ENCODE results near the gene SYT2. TPM values are rescaled to one million over a fixed set of nuclear protein-coding genes. Genes with fewer than 3 reads are reported as not detected.
"Not testable (repeated sequence)": the region's sequence is repeated elsewhere in the genome, so short reads cannot be mapped to it uniquely, and the experiment has no call there.

The SYT2 gene
- total RNA-seq, 2 donors from 2014 or later, result 0.02 TPM; not detected in 1

DNA sequence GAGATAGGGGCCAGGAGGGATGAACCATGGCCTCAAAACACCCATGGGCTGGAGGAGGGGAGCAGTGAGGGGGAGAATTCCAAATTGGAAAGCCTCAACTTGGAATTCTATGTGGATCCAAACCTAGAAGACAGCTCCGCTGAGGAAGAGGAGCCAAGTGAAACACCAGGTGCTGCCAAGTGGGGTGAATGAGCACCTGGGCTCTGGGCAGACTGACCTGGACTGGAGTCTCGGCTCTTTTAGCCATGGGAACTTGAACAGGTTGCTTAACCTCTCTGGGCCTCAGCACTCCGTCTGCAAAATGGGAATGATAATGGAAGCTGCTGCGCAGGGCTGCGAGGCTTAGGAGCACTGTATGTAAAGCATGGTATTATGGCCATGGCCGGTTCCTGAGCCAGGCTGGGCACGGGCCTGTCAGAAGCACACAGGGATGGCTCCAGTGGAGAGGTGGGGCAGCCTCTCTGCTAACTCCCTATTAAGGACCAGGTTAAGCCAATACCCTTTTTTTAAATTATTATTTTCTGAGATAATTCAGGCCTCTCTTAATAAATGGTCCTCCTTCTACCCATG, 81.5 kb downstream of the SYT2 start:
- ATAC-seq (replicated peaks in 1 of 2), result no peak
- DNase-seq, result no peak
- Mint-ChIP-seq H3K27me3 (ENCODE audit: low read depth) (no peaks in the 10 kb centered on the region), H3K36me3 (ENCODE audit: insufficient read depth in 2 of 2) (no peaks in the 10 kb centered on the region), H3K9me3 (no peaks in the 10 kb centered on the region), H3K4me3 (peak overlapping the region in 1 of 2 donors; percentile 28), H3K4me1 (ENCODE audit: low read depth) (peaks cover 21% of the 10 kb centered on the region), H3K27ac (no peak overlapping the region)

DNA sequence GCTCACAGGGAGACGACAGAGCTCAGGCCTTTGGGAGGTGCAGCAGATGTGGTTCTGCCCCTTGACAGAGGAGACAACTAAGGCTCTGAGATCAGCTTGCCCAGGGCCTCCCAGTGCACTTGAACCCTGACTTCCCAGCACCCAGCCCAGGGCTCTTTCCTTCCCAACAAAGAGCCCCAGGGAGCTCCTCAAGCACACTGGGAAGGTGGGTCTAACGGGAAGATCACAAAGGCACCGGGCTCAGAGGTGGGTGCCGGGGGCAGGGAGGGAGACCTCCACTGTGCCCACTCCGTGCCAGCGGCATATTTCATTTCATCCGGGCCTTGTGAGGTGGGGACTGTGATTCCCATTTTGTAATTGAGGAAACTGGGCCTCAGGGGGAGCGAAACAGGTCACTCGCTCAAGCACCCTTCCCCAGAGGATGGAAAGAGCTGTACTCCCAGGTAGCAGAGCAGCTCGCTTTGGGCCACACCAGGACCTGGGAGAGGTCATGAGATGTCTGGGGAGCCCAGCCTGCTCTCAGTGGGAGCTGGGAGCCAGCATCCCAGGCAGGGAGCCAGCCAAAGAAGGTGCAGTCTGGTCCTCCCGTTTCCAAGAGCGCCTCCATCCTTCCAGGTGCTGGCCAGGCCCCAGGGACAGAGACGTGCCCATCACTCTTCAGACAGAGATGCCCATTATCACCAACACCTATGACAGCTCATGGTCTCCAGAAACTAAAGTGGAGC, 82.3 kb downstream of the SYT2 start:
- H3K4me3 Mint-ChIP-seq, result no peak overlapping the region
- no peaks in the 10 kb centered on the region for H3K9me3 Mint-ChIP-seq
- H3K36me3 Mint-ChIP-seq (ENCODE audit: insufficient read depth in 2 of 2), result no peaks in the 10 kb centered on the region
- H3K4me1 Mint-ChIP-seq (ENCODE audit: low read depth), result peaks cover 21% of the 10 kb centered on the region
- ATAC-seq (replicated peaks in 1 of 2), result no peak
- DNase-seq, result no peak
- no peaks in the 10 kb centered on the region for H3K27me3 Mint-ChIP-seq (ENCODE audit: low read depth)
- H3K27ac Mint-ChIP-seq, result no peak overlapping the region

- peaks cover 21% of the 10 kb centered on the region for H3K4me1 Mint-ChIP-seq (ENCODE audit: low read depth)
- not testable (repeated sequence) for H3K9me3 Mint-ChIP-seq; H3K36me3 Mint-ChIP-seq (ENCODE audit: insufficient read depth in 2 of 2); H3K4me3 Mint-ChIP-seq; H3K27ac Mint-ChIP-seq; ATAC-seq (replicated peaks in 1 of 2); DNase-seq; H3K27me3 Mint-ChIP-seq (ENCODE audit: low read depth)
Observed at GRCh38 chr1:202627036-202627435, 83.2 kb downstream of the SYT2 start.

DNA sequence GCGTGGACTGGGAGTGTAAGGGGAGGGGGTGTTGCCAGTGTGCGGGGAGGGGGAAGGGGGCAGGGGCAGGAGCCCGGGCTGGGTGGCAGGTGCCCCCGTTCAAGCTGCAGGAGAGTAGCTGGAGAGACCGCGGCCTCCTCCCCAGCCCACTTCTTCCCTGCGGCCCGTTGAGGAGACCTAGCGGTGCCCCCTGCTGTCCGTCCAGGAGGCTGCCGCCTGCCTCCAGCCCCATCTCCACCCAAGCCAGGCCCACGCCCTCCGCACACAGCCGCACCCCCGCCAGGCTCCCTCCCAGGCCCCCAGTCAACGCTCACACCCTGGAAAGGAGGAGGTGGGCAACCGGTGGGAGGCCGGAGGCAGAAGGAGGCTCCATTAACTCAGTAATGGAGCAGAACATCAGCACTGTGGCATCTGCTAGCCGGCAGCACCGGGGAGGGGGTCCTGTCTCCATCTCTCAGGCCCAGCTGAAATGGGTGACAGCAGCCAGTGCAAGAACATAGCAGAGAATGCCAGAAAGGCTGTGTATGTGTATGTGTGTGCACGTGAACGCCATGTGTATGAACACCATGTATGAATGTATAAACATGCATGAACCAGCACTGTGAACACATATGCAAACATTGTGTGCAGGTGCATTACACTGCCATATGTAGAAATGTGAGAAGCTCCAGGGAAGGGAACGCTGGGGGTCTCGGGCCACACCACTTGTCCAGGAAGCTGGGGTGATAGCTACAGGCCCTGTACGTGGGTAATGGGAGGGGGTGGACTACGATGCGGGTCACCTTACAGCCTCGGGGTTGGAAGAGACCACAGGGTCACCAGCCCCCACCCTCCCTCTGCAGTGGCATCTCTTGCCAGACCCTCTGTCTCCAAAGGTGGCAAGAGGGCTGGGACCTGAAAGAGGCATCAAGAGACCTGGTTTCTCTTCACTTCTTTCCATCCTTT, 84.6 kb downstream of the SYT2 start:
- Mint-ChIP-seq H3K27me3 (ENCODE audit: low read depth) (peaks cover 3% of the 10 kb centered on the region), H3K27ac (no peak overlapping the region), H3K4me3 (no peak overlapping the region), H3K36me3 (ENCODE audit: insufficient read depth in 2 of 2) (no peaks in the 10 kb centered on the region), H3K4me1 (ENCODE audit: low read depth) (peaks cover 15% of the 10 kb centered on the region), H3K9me3 (no peaks in the 10 kb centered on the region)
- ATAC-seq (replicated peaks in 1 of 2) (peak; percentile 77), DNase-seq (peak; percentile 67 to 69)

DNA sequence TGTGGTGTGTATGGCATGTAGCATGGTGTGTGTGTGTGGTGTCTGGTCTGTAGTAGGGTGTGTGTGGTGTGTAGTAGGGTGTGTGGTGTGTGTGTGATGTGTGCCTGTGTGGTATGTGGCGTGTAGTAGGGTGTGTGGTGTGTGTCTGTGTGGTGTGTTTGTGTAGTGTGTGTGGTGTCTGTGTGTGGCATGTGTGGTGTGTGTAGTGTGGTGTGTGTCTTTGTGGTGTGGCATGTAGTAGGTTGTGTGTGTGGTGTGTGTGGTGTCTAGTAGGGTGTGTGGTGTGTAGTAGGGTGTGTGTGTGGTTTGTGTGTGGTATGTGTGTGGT, 85.5 kb downstream of the SYT2 start:
- Mint-ChIP-seq H3K4me1 (ENCODE audit: low read depth) (peaks cover 9% of the 10 kb centered on the region), H3K4me3 (no peak overlapping the region), H3K9me3 (no peaks in the 10 kb centered on the region), H3K27ac (no peak overlapping the region), H3K36me3 (ENCODE audit: insufficient read depth in 2 of 2) (no peaks in the 10 kb centered on the region), H3K27me3 (ENCODE audit: low read depth) (peaks cover 6% of the 10 kb centered on the region)
- DNase-seq (no peak), ATAC-seq (replicated peaks in 1 of 2) (no peak)

DNA sequence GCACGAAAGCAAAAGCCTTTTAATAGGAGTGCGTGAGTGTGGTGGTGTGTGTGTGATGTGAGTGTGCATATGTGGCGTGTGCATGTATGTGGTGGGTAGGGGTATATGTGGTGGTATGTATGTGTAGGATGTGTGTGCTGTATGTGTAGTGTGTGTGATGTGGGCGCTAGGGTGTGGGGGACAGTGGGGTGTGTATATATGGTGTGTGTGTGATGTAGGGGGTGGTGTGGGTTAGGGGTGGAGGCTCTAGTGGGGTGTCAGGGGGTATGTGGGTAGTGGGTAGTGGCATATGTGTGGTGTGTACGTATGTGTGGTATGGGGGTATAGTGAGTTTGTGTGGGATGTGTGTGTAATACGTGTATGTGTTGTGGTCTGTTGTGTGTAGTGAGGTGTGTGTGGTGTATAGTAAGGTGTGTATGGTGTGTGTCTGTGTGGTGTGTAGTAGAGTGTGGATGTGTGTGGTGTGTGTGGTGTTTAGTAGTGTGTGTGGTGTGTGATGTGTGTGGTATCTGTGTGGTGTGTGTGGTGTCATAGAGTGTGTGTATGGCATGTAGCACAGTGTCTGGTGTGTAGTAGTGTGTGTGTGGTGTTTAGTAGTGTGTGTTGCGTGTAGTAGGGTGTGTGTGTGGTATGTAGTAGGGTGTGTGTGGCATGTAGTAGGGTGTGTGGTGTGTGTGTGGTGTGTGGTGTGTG, 86.0 kb downstream of the SYT2 start:
- peaks cover 4% of the 10 kb centered on the region for H3K4me1 Mint-ChIP-seq (ENCODE audit: low read depth)
- H3K4me3 Mint-ChIP-seq, result no peak overlapping the region
- no peak overlapping the region for H3K27ac Mint-ChIP-seq
- H3K27me3 Mint-ChIP-seq (ENCODE audit: low read depth), result peaks cover 11% of the 10 kb centered on the region
- H3K36me3 Mint-ChIP-seq (ENCODE audit: insufficient read depth in 2 of 2), result no peaks in the 10 kb centered on the region
- ATAC-seq (replicated peaks in 1 of 2) (no peak), DNase-seq (no peak)
- H3K9me3 Mint-ChIP-seq, result no peaks in the 10 kb centered on the region

GRCh38 chr1:202623476-202623875, 86.8 kb downstream of the SYT2 start:
- not testable (repeated sequence) for H3K9me3 Mint-ChIP-seq; ATAC-seq (replicated peaks in 1 of 2); H3K36me3 Mint-ChIP-seq (ENCODE audit: insufficient read depth in 2 of 2); H3K4me3 Mint-ChIP-seq; DNase-seq; H3K27ac Mint-ChIP-seq; H3K4me1 Mint-ChIP-seq (ENCODE audit: low read depth)
- H3K27me3 Mint-ChIP-seq (ENCODE audit: low read depth), result peaks cover 16% of the 10 kb centered on the region

- H3K36me3 Mint-ChIP-seq (ENCODE audit: insufficient read depth in 2 of 2), result no peaks in the 10 kb centered on the region
- ATAC-seq (replicated peaks in 1 of 2), result no peak
Observed at GRCh38 chr1:202623075-202623474, 87.2 kb downstream of the SYT2 start.

DNA sequence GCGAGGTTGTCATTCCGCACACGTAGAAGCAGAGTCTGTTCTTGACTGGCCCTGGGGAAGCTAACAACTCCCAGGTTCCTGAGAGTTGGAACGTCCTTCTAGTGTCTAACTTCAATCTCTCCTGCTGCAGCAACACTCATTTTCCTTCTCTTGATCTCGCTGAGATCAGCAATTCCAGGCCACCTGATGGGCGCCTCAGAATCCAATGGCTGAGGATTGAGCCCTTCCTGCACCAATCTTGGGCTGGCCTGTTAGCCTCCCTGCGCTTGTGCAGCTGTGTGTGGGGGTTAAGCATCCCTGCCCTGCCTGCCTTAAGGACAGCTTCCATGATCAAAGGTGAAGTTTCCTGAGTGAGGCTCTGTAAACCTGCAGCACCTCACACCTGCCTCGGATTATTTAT, 87.9 kb downstream of the SYT2 start:
- no peak for DNase-seq
- H3K27me3 Mint-ChIP-seq (ENCODE audit: low read depth), result peaks cover 23% of the 10 kb centered on the region
- H3K9me3 Mint-ChIP-seq, result no peaks in the 10 kb centered on the region
- no peak overlapping the region for H3K4me3 Mint-ChIP-seq
- H3K4me1 Mint-ChIP-seq (ENCODE audit: low read depth), result peaks cover 2% of the 10 kb centered on the region
- H3K36me3 Mint-ChIP-seq (ENCODE audit: insufficient read depth in 2 of 2), result no peaks in the 10 kb centered on the region
- no peak overlapping the region for H3K27ac Mint-ChIP-seq
- no peak for ATAC-seq (replicated peaks in 1 of 2)

More at GRCh38 chr1:202623075-202623474, 87.2 kb downstream of the SYT2 start:
- H3K9me3 Mint-ChIP-seq, result no peaks in the 10 kb centered on the region
- H3K4me1 Mint-ChIP-seq (ENCODE audit: low read depth), result no peaks in the 10 kb centered on the region
- no peak overlapping the region for H3K4me3 Mint-ChIP-seq
- DNase-seq, result no peak
- no peak overlapping the region for H3K27ac Mint-ChIP-seq
- H3K27me3 Mint-ChIP-seq (ENCODE audit: low read depth), result peaks cover 16% of the 10 kb centered on the region

DNA sequence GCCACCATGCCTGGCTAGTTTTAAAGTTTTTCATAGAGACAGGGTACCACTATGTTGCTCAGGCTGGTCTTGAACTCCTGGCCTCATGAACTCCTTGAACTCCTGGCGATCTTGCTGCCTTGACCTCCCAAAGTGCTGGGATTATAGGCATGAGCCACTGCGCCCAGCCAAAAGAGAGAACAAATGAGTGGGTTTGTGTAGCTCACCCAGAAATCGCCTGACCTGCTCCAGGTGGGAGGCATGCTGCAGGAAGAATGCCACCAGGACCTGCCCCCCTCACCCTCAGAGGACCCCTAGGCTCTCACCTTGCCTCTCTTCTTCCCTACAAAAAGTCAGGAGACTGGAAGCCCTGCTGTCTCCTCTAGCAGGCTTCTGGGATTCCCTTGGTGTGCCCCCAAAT, 88.8 kb downstream of the SYT2 start:
- peaks cover 33% of the 10 kb centered on the region for H3K27me3 Mint-ChIP-seq (ENCODE audit: low read depth)

DNA sequence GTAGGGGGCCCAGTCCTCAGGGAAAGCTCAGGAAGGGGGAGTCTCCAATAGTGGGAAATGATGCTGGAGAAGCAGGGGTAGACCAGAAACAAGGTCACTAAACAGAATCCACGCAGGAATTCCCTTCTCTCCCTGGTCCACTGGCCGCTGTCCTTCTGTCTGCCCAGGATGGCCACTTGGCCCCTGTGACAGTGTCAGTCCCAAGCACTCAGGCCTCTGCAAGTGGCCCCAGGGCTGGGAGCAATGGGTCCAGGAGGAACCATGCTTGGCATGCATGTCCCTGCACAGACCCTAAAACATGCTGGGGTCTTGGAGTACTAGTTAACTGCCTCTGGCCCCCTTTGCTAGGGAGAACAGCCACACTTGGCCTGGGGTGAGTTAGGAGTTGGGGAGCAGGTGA, 90.2 kb downstream of the SYT2 start:
- not testable (repeated sequence) for H3K27ac Mint-ChIP-seq; H3K36me3 Mint-ChIP-seq (ENCODE audit: insufficient read depth in 2 of 2); DNase-seq; H3K9me3 Mint-ChIP-seq; H3K4me3 Mint-ChIP-seq; ATAC-seq (replicated peaks in 1 of 2)
- Mint-ChIP-seq H3K27me3 (ENCODE audit: low read depth) (peaks cover 45% of the 10 kb centered on the region), H3K4me1 (ENCODE audit: low read depth) (peaks cover 25% of the 10 kb centered on the region)

More for the DNA sequence above, 88.8 kb downstream of the SYT2 start:
- peaks cover 11% of the 10 kb centered on the region for H3K4me1 Mint-ChIP-seq (ENCODE audit: low read depth)
- ATAC-seq (replicated peaks in 1 of 2) (no peak), DNase-seq (no peak)
- no peaks in the 10 kb centered on the region for H3K9me3 Mint-ChIP-seq
- H3K4me3 Mint-ChIP-seq, result no peak overlapping the region
- no peak overlapping the region for H3K27ac Mint-ChIP-seq
- H3K36me3 Mint-ChIP-seq (ENCODE audit: insufficient read depth in 2 of 2), result no peaks in the 10 kb centered on the region

DNA sequence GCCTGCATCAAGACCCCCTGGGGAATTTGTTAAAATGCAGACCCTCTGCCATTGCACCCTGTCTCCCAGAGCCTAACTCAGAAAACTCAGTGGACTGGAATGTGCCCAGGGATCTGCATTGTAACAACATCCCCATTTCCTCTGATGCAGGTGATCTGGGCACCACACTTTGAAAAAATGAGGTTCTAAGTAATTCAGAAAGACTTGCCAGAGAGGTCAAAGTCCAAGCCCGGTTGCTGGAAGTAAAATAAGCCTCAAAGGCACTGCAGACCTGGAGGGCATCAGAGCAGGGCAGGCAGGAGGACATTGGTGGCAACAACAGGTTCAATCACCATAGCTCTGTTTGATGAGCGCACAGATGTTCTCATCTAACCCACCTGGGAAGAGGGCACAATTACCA, 90.7 kb downstream of the SYT2 start:
- H3K27ac Mint-ChIP-seq, result no peak overlapping the region
- peaks cover 45% of the 10 kb centered on the region for H3K27me3 Mint-ChIP-seq (ENCODE audit: low read depth)

GRCh38 chr1:202619012-202619411, 91.2 kb downstream of the SYT2 start:
- Mint-ChIP-seq H3K4me1 (ENCODE audit: low read depth) (peaks cover 25% of the 10 kb centered on the region), H3K27me3 (ENCODE audit: low read depth) (peaks cover 45% of the 10 kb centered on the region)
- H3K27ac Mint-ChIP-seq; H3K36me3 Mint-ChIP-seq (ENCODE audit: insufficient read depth in 2 of 2); ATAC-seq (replicated peaks in 1 of 2); DNase-seq; H3K4me3 Mint-ChIP-seq; H3K9me3 Mint-ChIP-seq: not testable (repeated sequence)

More for the DNA sequence above, 90.7 kb downstream of the SYT2 start:
- no peak for ATAC-seq (replicated peaks in 1 of 2)
- no peaks in the 10 kb centered on the region for H3K36me3 Mint-ChIP-seq (ENCODE audit: insufficient read depth in 2 of 2)
- no peak overlapping the region for H3K4me3 Mint-ChIP-seq
- H3K9me3 Mint-ChIP-seq, result no peaks in the 10 kb centered on the region
- H3K4me1 Mint-ChIP-seq (ENCODE audit: low read depth), result peaks cover 25% of the 10 kb centered on the region
- no peak for DNase-seq

Data from activated T-cell treated with anti-CD3 and anti-CD28 coated beads, Interleukin-2, amount 50 U/mL, for 72 hours (primary cell).